Epithelial cell of proximal tubule (primary cell): ENCODE results near the gene ZMIZ1. TPM values are rescaled to one million over a fixed set of nuclear protein-coding genes. Genes with fewer than 3 reads are reported as not detected.
A peak's percentile ranks its signal among the peaks of the same experiment; 100 is the strongest.

Experiments used
- DNase-seq: peaks from one replicate; pipeline ENCODE4 v3.0.0-alpha.2; 2011; ENCODE audit warnings: low read depth
- H3K4me3 ChIP-seq: 2 replicates; pipeline ENCODE4 v1.5.1; 2011; ENCODE audit warnings: low read depth, mild to moderate bottlenecking, low read length
- CTCF ChIP-seq: conservative IDR thresholded peaks from 2 replicates; pipeline ENCODE4 v1.5.1; 2012; ENCODE audit warnings: low read depth, mild to moderate bottlenecking, low read length
- total RNA-seq: library from RNA; depleted of rRNA; stranded (reverse); fragments of >200 nt; gene quantifications from 2 replicates; pipeline ENCODE4 v1.2.3, GENCODE V29; 2015

Gene ZMIZ1
- total RNA-seq, 1 donor from 2014 or later: 21.4 TPM

GRCh38 chr10:79102498-79102874, 33.7 kb downstream of the ZMIZ1 start:
- peak; percentile 35 for TF ChIP-seq CTCF
- DNase-seq: no peak
- no peak overlapping the region for H3K4me3 ChIP-seq

GRCh38 chr10:79103129-79103528, 34.4 kb downstream of the ZMIZ1 start:
- H3K4me3 ChIP-seq: no peak overlapping the region
- DNase-seq: no peak
- TF ChIP-seq CTCF: no peak

- no peak for TF ChIP-seq CTCF
- no peak overlapping the region for H3K4me3 ChIP-seq
- no peak for DNase-seq
These were observed 34.8 kb downstream of the ZMIZ1 start for GRCh38 chr10:79103585-79103984.

- no peak for TF ChIP-seq CTCF
- H3K4me3 ChIP-seq: no peak overlapping the region
- no peak for DNase-seq
These were observed 36.5 kb downstream of the ZMIZ1 start for GRCh38 chr10:79105150-79105739.

- no peak overlapping the region for H3K4me3 ChIP-seq
- TF ChIP-seq CTCF: no peak
- no peak for DNase-seq
These were observed 37.1 kb downstream of the ZMIZ1 start for GRCh38 chr10:79105818-79106217.

- TF ChIP-seq CTCF: no peak
- H3K4me3 ChIP-seq: no peak overlapping the region
- DNase-seq: no peak
These were observed 37.7 kb downstream of the ZMIZ1 start for GRCh38 chr10:79106256-79107050.

- no peak overlapping the region for H3K4me3 ChIP-seq
- DNase-seq: no peak
- no peak for TF ChIP-seq CTCF
These were observed 39.0 kb downstream of the ZMIZ1 start for GRCh38 chr10:79107736-79108264.
